Endometrial microvascular endothelial cells (primary cell): ENCODE data around the gene LRP1-AS. TPM values are rescaled to one million over a fixed set of nuclear protein-coding genes. Genes with fewer than 3 reads are reported as not detected.

ENCODE experiments used
- in situ Hi-C: cut with HindIII; loops from 2 replicates; pipeline ENCODE4 v1.10.0; 2017; ENCODE audit warnings: low sequenced_read_pairs, low pct_unique_long_range_greater_than_20kb; ENCODE audit errors: inconsistent ontology term
- total RNA-seq: library from RNA; depleted of rRNA; stranded (reverse); fragments of >200 nt; gene quantifications from one replicate; pipeline ENCODE4 v1.2.3, GENCODE V29; 2015; ENCODE audit errors: inconsistent ontology term

LRP1-AS gene
- total RNA-seq, 1 donor from 2014 or later: not detected

DNA sequence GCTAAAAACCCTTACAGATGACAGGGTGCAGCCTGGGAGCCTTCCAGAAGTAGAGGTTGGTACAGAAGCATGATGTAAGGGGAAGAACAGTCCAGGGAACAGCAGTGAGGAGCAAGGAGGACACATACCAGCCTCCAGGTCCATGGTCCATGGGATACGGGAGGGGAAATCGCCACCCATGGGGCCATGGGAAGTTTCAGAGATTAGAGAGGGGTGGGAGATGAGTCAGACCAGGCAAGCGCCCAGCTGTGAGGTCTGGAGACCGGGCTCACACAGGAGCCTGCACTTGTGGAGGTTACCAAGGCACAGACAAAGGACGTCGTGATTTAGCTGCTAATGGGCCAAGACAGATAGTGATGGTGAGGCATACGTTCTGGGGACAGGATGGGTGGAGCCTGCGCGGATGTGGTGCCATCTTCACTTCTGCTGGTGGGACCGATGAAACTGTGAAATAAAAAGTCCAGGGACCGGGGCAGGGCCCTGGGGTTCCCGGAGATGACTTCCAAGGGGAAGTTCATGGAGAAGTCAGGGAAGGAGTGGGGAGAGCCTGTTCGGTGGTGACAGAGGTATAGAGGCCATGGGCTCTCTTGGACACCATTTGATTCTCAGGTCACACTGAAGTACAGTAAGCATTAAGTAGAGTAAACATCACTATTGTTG, 17.7 kb upstream of the LRP1-AS start:
- in situ Hi-C loops: no loop called here

- in situ Hi-C loops: no loop called here
Measured at GRCh38 chr12:57164454-57164853, 17.0 kb upstream of the LRP1-AS start.

- in situ Hi-C loops: no loop called here
Measured at GRCh38 chr12:57162553-57163125, 15.2 kb upstream of the LRP1-AS start.

- in situ Hi-C loops: no loop called here
Measured at GRCh38 chr12:57161491-57161890, 14.1 kb upstream of the LRP1-AS start.

DNA sequence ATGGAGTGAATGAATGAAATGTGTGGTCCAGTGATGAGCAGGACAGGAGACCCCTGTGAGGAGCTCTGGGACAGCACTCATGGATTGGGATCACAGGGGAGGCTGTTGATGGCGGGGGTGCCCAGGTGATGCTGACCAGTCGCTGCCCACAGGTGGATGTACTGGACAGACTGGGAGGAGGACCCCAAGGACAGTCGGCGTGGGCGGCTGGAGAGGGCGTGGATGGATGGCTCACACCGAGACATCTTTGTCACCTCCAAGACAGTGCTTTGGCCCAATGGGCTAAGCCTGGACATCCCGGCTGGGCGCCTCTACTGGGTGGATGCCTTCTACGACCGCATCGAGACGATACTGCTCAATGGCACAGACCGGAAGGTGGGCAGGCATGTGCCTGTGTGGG, 13.3 kb upstream of the LRP1-AS start:
- in situ Hi-C loops: no loop called here

DNA sequence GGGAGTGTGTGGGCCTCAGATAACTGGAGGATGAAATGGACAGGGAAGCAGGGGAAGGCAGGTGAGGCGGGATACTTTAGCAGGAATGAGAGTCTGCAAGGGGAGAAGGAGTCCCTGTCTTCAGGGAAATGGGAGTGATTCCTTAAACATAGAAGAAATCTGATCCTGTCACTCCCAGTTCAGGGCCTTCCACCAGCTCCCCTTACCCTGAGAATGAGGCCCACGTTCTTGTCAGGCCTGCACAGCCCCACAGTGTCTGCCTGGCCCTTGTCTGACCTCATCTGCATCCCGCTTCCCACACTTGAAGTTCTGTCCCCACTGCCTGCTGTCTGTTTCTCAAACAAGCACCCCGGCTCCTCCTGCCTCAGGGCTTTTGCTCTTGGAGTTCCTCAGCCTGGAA, 12.6 kb upstream of the LRP1-AS start:
- in situ Hi-C loops: no loop called here

DNA sequence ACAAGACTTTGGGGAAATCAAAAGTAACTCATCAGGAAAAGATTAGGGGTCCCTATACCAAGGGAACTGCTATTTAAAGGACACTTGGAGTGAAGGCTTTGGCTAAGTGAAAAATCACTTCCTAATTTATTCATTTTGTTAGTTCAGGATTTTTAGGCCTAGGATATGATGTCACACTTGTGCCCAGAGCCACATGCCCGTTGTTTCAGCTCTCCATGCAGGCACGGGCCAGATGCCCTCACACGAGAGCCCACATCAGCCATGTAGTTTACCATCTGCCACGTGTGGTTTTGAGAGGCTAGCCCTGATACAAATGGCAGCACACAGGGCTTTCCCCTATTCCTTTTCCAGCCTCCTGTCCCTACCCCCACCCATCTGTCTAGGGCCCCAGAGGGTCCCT, 11.9 kb upstream of the LRP1-AS start:
- in situ Hi-C loops: no loop called here

GRCh38 chr12:57158665-57159064, 11.2 kb upstream of the LRP1-AS start:
- in situ Hi-C loops: no loop called here

DNA sequence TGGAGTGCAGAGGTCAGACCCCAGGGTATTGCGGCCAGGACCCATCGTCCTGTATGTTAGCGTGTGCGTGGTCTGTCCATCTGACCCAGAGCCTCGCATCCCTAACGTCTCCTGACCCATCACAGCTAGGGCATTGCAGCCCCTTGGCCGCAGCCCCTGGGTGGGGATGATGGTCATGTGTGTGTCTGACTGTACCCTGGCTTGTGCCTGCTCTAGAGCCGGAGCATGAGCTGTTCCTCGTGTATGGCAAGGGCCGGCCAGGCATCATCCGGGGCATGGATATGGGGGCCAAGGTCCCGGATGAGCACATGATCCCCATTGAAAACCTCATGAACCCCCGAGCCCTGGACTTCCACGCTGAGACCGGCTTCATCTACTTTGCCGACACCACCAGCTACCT, 10.8 kb upstream of the LRP1-AS start:
- in situ Hi-C loops: no loop called here

DNA sequence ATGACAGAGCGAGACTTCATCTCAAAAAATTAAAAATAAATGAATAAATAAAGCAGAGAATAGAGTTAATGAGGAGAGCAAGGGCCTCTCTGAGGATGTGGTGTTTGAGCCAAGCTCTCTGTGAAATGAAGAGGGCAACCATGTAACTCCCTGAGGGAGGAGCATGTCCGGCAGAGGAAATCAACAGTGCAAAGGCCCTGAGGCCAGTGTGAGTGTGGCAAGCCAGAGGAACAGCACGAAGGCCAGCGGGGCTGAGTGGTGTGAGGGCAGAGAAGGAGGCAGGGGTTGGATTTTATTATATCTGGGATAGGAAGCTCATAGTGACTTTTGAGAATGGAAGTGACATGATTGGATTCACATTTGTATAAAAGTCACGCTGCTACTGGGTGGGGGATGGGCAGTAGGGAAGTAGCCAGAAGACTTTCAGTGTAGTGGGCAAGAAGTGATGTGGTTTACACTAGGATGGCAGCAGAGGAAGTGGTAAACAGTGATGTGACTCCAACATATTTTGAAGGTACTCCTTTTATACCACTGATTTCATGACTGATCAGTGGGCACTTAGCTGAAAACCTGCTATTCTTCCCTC, 10.3 kb upstream of the LRP1-AS start:
- in situ Hi-C loops: no loop called here

DNA sequence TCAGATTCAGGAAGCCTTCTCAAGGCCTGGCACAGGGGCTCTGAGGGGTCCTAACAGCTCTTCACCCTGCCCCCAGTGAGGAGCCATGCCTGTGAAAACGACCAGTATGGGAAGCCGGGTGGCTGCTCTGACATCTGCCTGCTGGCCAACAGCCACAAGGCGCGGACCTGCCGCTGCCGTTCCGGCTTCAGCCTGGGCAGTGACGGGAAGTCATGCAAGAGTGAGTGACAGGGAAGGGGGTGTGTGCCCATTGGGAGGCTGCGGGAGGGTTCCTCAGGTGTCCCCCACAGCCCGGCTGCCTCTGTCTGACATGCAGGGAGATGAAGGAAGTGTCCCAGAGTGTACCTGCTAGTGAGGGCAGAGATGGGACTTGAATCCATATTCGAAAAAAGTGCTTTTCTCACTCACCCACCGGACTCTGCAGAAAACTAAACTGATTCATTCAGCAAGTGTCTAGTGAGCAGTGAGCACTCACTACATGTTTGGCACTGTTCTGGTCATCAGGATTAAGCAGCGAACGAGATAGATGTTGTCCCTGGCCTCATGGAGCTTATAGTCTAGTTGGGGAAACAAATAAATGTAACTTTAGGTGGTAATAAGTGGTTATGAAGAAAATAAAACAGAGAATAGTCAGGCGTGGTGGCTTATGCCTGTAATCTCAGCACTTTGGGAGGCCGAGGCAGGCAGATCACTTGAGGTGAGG, 9.4 kb upstream of the LRP1-AS start:
- in situ Hi-C loops: no loop called here

DNA sequence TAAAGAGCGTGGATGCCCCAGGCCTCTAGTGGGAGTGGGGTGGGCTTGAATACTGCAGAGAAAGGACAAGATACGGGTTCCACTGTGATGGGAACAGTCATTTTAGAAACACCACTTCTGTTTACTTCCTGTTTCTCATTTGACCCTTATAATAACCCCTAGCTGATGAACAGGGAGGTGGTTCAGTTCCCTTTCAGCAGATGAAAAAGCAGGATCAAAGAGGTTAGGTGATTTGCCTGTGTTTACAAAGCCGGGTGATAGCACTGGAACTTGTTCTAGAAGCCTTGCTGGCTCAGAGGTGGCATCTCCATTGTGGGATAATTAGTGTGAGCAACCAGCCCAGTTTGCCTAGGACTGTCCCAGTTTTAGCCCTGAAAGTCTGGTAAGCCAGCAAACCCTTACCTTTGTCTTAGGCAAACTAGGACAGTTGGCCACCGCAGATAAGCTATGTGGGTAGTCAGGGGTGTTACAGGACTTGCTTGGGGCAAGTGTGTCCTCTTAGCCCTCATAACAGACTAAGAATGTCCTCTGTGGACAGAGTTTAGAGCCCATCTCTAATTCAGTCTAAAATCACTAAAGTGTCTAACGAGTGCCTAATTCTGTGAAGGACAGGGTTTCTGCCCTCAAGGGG, 7.5 kb upstream of the LRP1-AS start:
- in situ Hi-C loops: no loop called here

DNA sequence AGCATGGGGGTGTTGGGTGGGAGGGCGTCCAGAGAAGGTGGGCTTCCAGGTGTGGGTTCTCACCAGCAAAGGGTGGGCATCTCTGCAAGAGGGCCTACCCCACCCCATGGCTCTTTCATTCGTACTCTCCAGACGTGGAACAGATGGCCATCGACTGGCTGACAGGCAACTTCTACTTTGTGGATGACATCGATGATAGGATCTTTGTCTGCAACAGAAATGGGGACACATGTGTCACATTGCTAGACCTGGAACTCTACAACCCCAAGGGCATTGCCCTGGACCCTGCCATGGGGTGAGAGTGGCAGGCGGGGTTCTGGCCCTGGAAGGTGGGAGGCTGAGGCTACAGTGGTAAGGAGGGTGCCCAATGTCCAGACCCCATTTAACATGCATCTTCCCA, 6.7 kb upstream of the LRP1-AS start:
- in situ Hi-C loops: no loop called here

DNA sequence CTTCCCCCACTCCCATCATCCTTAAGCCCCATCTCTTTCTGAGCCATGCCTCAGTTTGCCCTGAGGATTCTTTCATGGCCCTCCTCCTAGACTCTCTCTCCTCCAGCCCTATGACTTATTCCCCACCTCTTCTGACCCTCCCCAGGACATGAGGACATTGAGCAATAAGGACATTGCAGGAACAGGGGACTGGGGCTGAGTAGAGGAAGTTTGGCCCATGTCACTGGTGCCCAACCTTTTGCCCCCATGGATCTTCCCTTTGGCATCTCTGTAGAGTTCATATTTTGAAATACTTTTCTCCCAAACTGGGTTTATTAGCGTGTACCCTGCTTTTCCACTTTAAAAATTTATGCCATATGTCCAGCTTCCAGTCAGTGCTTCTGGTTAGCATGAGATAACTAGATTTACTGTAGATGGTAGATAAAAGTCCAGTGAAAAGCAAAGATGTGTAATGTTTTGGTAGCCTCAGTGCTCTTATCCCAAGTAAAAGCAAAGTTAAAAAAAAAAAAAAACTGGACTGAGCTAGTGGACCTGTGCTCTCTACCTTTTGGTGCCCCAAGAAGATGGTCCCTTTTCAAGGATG, 6.1 kb upstream of the LRP1-AS start:
- in situ Hi-C loops: no loop called here

- in situ Hi-C loops: no loop called here
Measured at GRCh38 chr12:57152639-57153038, 5.2 kb upstream of the LRP1-AS start.

- in situ Hi-C loops: no loop called here
Measured at GRCh38 chr12:57151741-57152630, 4.6 kb upstream of the LRP1-AS start.

DNA sequence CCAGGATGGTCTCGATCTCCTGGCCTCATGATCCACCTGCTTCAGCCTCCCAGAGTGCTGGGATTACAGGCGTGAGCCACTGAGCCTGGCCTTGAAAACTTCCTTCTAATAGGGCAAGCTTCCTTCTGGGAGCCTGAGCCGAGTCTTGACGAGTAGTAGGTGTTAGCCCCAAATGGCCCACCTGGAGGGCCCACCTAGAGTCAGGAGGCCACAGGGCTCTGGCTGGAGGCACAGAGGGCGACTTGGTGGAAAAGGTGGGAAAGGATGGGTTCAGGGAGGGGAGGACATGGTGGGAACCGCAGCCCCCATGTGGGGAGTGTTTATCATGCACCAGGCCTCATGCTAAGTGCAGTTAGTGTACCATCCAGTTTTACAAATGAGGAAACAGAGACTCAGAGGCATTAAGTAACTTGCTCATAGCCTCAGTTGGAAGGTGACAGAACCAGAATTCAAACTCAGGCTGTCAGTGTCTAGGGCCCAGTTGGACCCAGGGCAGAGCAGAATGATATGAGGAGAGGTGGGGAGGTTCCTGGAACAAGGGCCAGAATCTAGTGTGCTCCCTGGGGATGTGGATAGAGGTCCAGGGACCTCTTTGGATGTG, 3.1 kb upstream of the LRP1-AS start:
- in situ Hi-C loops: no loop called here
